C4-2B (cell line): ENCODE data around the gene CELSR3.

Experiments used
- H3K27ac ChIP-seq: fragments of 450-650 bp; 2 replicates; pipeline ENCODE4 v1.5.1; 2017
- ZFX ChIP-seq: fragments of 450-650 bp; IDR thresholded peaks from 2 replicates; pipeline ENCODE4 v1.6.1; 2017
- TF ChIP-seq, protein P1 (sequence below): fragments of 450-650 bp; conservative IDR thresholded peaks from 2 replicates; pipeline ENCODE4 v1.5.1; 2017; ENCODE audit warnings: mild to moderate bottlenecking

Gene CELSR3

DNA sequence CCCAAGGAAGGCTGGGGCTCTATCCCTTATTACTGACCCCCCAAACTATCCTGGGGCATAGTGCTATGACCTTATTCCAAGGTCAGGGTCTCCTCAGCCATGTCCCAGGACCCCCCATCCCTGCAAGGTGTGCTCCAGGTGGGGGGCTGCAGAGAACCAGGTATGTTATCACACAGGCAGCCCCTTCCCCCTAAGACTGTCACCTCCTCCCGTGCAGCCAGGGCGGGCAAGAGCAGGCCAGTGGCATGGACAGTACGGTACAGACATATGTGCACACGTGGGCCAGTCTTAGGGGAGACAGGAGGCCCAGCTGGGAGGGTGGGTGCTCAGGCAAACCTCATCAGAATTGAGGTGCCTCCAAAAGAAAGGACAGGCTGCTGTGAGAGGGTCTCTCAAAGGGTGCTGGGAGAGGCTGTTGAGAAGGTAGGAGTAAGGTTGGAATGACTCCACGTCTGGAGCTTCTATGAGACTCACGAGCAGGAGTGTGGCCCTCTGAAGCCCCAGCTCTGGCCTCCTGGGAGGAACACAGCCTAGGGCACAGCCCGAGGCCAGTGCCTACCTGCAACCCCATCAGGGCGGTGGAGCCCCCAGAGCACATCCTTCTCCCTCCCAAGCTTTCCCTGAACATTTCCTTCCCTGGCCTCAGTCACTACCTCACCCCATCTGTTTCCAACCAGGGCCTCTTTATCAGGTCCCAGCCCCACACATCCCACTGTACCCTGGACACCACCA is 65.8 kb downstream of the CELSR3 start:
- H3K27ac ChIP-seq = no peak overlapping the region

DNA sequence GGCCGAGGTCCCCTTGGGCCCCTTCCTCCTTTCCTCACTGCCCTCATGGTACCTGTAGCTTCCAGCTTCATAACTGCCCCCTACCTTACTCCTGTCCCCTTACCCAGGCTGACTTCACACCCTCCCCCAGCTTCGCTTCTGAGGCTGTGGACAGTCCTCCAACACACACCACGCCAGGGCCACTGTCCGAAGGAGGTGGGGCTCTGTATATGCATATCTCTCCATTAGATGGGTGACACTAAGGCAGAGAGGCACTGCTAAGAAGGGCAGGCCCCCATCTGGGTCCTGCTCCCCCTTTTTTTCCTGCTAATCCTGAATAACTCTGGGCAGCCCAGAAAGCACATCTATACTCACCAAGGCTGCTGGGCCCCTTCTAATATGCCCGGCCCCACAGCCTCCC is 66.5 kb downstream of the CELSR3 start:
- TF ChIP-seq ZFX = no peak
- TF ChIP-seq, protein P1, sequence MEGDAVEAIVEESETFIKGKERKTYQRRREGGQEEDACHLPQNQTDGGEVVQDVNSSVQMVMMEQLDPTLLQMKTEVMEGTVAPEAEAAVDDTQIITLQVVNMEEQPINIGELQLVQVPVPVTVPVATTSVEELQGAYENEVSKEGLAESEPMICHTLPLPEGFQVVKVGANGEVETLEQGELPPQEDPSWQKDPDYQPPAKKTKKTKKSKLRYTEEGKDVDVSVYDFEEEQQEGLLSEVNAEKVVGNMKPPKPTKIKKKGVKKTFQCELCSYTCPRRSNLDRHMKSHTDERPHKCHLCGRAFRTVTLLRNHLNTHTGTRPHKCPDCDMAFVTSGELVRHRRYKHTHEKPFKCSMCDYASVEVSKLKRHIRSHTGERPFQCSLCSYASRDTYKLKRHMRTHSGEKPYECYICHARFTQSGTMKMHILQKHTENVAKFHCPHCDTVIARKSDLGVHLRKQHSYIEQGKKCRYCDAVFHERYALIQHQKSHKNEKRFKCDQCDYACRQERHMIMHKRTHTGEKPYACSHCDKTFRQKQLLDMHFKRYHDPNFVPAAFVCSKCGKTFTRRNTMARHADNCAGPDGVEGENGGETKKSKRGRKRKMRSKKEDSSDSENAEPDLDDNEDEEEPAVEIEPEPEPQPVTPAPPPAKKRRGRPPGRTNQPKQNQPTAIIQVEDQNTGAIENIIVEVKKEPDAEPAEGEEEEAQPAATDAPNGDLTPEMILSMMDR = no peak
- H3K27ac ChIP-seq = no peak overlapping the region

More for the DNA sequence above, 65.8 kb downstream of the CELSR3 start:
- TF ChIP-seq ZFX = no peak
- TF ChIP-seq, protein P1 = no peak

DNA sequence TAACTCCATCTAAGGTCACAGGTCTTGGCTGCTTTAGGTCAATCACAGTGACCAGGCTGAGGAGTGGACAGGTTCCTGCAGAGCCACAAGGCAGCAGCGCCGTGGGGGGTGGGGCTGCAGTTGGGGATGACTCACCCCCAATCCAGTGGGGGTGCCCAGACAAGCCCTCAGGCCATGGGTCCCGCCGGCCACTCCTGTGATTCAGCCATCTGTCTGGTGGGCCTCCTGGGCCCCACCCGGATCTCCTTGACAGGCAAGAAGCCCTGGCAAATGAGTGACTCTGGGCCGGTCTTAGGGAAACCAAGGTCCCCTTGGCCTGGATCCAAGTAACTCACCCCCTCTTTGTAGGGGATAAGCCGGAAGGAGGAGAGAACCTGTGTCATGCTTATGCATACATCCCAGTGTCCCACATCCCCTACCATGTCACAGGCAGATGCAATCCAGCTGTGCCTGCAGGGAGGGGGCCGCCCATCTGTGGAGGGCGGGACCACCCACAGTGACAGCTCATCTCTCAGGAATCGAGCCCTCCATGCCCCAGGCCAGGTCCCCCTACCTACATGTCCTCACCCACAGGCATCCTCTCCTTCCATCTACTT is 67.1 kb downstream of the CELSR3 start:
- no peak overlapping the region for H3K27ac ChIP-seq
- TF ChIP-seq, protein P1 = no peak
- no peak for TF ChIP-seq ZFX

DNA sequence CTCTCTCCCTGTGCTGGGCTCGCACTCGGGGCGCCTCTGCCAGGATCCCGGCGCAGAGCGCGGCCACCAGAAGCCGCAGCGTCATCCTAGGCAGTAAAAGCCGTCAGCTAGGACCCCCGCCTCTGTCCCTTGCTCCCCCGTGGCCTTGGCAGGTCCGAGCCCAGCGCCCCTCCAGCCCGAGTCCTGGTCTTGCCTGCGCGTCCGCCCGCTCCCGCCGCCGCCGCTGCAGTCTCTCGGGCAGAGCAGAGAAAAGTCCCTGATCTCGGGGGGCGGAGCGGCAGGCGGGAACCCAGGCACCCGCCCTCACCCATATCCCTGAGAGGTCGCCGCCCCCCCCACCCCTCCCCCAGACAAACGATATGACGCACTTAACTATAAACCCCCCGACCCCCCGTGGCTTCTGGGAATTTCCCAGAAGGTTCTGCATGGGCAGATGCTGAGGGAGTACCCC is 67.6 kb downstream of the CELSR3 start, which contains the start of gene COL7A1:
Gene COL7A1 (minus strand): TSS at position 255 of the 451 bp plus-strand sequence. CDS start 170 bp downstream, at position 85.
- no peak for TF ChIP-seq ZFX
- TF ChIP-seq, protein P1 = no peak
- no peak within 1 kb of the TSS for H3K27ac ChIP-seq

DNA sequence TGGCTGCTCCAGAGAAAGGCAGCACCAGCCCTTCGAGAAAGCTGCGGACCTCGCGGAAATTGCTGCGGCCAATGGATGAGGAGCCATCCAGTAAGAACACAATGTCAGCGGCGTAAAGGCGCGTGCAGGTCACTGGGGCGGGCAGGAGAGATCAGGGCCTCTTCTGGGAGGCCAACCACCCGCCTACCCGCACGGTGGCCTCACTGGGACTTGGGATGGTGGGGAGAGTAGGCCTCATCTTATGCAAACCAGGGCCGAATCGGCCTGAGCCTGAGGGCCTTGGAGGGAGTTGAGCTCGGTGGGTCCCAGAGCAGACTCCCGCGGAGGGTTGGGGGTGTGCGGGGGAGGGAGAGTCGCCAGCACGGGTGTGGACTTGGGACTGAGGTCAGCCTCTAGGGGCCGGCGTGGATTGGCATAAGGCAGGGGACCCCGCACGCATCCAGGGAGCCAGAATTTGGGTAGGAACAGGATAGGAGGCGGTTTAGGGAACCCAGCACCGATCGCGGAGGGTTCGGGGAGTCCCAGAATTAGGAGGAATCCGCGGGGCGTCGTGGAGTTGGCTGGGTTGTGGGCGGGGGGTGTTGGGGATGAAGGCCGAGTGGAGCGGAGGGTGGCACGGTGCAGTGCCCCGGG is 68.2 kb downstream of the CELSR3 start:
- TF ChIP-seq ZFX = no peak
- TF ChIP-seq, protein P1 = no peak
- no peak overlapping the region for H3K27ac ChIP-seq

DNA sequence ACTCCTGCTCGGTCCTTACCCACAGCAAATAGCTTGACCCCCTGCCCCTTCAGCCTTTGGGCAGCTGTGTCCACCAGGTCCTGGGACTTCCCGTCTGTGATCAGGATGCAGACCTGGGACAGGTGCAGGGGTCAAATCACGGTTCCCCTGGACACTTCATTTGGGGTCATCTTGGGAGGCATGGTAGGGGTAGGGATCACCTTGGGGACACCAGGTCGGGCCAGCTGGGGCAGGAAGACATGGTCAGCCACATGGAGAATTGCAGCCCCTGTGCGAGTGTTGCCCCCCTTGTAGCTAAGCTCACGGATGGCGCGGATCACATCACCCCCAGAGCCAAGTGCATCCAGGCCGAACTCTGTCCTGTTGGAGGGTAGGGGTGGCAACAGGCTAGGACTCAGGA is 69.3 kb downstream of the CELSR3 start:
- H3K27ac ChIP-seq = no peak overlapping the region
- TF ChIP-seq, protein P1 = no peak
- no peak for TF ChIP-seq ZFX
